ENCODE data around the gene JAM3. TPM values are rescaled to one million over a fixed set of nuclear protein-coding genes. Genes with fewer than 3 reads are reported as not detected.

JAM3 gene
- total and polyA plus RNA-seq, 2 of the 8 experiments (the other 6 are each of a cell fraction or from before 2014, with no cell fraction given): 19.6 to 42.8 TPM

DNA sequence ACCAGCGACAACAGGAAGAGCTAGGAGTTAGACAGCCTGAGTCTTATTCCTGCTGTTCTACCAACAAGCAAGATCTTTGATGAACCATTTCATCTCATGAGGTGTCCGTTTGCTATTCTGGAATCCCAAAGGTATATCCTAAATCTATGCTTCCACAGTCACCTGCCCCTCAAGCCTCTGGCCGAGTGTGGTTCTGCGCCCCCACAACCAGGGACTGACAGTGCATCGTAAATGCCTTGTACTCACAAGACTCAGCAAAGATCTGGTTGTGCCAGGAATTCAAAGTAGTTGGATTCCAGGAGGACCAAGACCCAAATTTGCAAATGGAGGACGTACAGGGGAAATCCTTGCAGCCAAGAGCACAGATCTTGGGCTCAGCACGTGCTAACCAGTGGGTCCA is 47.5 kb upstream of the JAM3 start:
- no peaks in the 10 kb centered on the region for H3K79me2 ChIP-seq (ENCODE audit: control insufficient read depth in 1 of 2, insufficient read depth in 2 of 2, low read length in 2 of 2)
- H2BK15ac ChIP-seq (ENCODE audit: low read length): no peak overlapping the region
- H3K4me3 ChIP-seq (ENCODE audit: extremely low read depth in 1 of 4, insufficient read depth in 2 of 4, low read depth in 3 of 4, low read length in 4 of 4): no peak overlapping the region
- H4K8ac ChIP-seq (ENCODE audit: extremely low read depth, insufficient read depth, low read length): no peak overlapping the region
- no peak overlapping the region for H3K14ac ChIP-seq (ENCODE audit: insufficient read length)
- no peak overlapping the region for H2BK20ac ChIP-seq (ENCODE audit: low read length)
- no peaks in the 10 kb centered on the region for H4K20me1 ChIP-seq (replicated peaks in 1 of 2; ENCODE audit: control insufficient read depth in 1 of 2, insufficient read depth in 2 of 2, low read length in 2 of 2)
- no peak overlapping the region for H3K4ac ChIP-seq (replicated peaks; ENCODE audit: insufficient read length, low read depth, low read length)
- peaks cover 0 to 3% (median 0%) of the 10 kb centered on the region in 4 experiments; a peak in 2 of 7 replicates for H3K4me1 ChIP-seq (replicated peaks in 1 of 4; ENCODE audit: control insufficient read depth in 3 of 4, insufficient read depth in 4 of 4, low read length in 3 of 4)
- no peak overlapping the region for H3K4me2 ChIP-seq (ENCODE audit: insufficient read depth in 1 of 2, low read depth in 2 of 2, low read length in 2 of 2)
- CTCF ChIA-PET (ENCODE audit: partially characterized antibody): interaction anchor here (0.6 to 12.1 kb wide), 6 partner anchors 9 to 83 kb away, joined by 3 to 91 read pairs (median 6); no protein-coding TSS in a partner anchor
- no peak overlapping the region for H2BK5ac ChIP-seq (ENCODE audit: low read depth, low read length)
- no peak overlapping the region for H3K9ac ChIP-seq (replicated peaks in 1 of 4; ENCODE audit: extremely low read depth in 1 of 4, low read depth in 3 of 4, low read length in 3 of 4)
- H3K23ac ChIP-seq (ENCODE audit: insufficient read length): no peak overlapping the region
- H3K56ac ChIP-seq (replicated peaks; ENCODE audit: insufficient read length, low read depth, low read length): no peak overlapping the region
- no peaks in the 10 kb centered on the region for H3K9me3 ChIP-seq (ENCODE audit: insufficient read depth in 2 of 2, low read depth in 1 of 2, low read length in 1 of 2)
- TF ChIP-seq, protein P1, sequence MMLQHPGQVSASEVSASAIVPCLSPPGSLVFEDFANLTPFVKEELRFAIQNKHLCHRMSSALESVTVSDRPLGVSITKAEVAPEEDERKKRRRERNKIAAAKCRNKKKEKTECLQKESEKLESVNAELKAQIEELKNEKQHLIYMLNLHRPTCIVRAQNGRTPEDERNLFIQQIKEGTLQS (IDR thresholded peaks at IDR 0.05; ENCODE audit: insufficient read depth, low read depth, low read length): no peak
- TF ChIP-seq FOSL1 (IDR thresholded peaks at IDR 0.05; ENCODE audit: insufficient read depth, low read depth, low read length) (no peak), SRF (IDR thresholded peaks at IDR 0.05; ENCODE audit: low read depth, low read length) (no peak), TAF1 (IDR thresholded peaks at IDR 0.05; ENCODE audit: low read depth, low read length) (no peak), ZNF274 (IDR thresholded peaks at IDR 0.05; ENCODE audit: borderline replicate concordance, extremely low read depth, low read length) (no peak), NRF1 (IDR thresholded peaks at IDR 0.05; ENCODE audit: low read depth, low read length) (no peak)
- WGBS, 2 experiments (ENCODE audit: extremely low coverage in 1 of 2, insufficient coverage in 1 of 2, insufficient read length in 1 of 2, insufficient replicate concordance in 2 of 2, low coverage in 1 of 2, low lambda C conversion rate in 2 of 2, missing lambda C conversion rate in 1 of 2): 89% methylated on average over 6 of the region's 7 CpGs; no CpG with 5 or more reads in 1 of the 2 experiments
- H2AK5ac ChIP-seq (ENCODE audit: low read depth, low read length): no peak overlapping the region
- DNase-seq (ENCODE audit: low read depth in 1 of 2, low spot score in 2 of 2) (no peak), FAIRE-seq (no peak)
- POLR2A ChIA-PET (ENCODE audit: partially characterized antibody): interaction anchor here (1.0 kb wide), 1 partner anchor 9 kb away, joined by 4 read pairs; no protein-coding TSS in a partner anchor
- no peak overlapping the region for H4K5ac ChIP-seq (ENCODE audit: insufficient read length, low read depth, low read length)
- no peak overlapping the region for H2AFZ ChIP-seq (ENCODE audit: low read length)
- H3K27me3 ChIP-seq (replicated peaks in 1 of 4; ENCODE audit: control insufficient read depth in 3 of 4, extremely low read depth in 1 of 4, insufficient read depth in 3 of 4, low read length in 3 of 4): no peaks in the 10 kb centered on the region
- no peaks in the 10 kb centered on the region for H3K23me2 ChIP-seq (ENCODE audit: low read depth, low read length)
- no peak overlapping the region for H3K27ac ChIP-seq (ENCODE audit: low read depth, low read length)
- H3K79me1 ChIP-seq (ENCODE audit: low read depth, low read length): no peaks in the 10 kb centered on the region
- no peak overlapping the region for H4K91ac ChIP-seq (replicated peaks; ENCODE audit: insufficient read length, low read length)
- H3K18ac ChIP-seq (ENCODE audit: extremely low read depth, low read length): no peak overlapping the region
- H2BK120ac ChIP-seq (replicated peaks; ENCODE audit: low read depth, low read length): no peak overlapping the region
- no peaks in the 10 kb centered on the region for H3K36me3 ChIP-seq (ENCODE audit: control insufficient read depth in 2 of 4, insufficient read depth in 4 of 4, low read length in 3 of 4)
- H2BK12ac ChIP-seq (ENCODE audit: low read depth, low read length): no peak overlapping the region

Data from H1 (cell line).